Measurements from ENCODE around the gene DCAF6.

- no peak for TF ChIP-seq NFRKB (IDR thresholded peaks at IDR 0.05)
- TF ChIP-seq PKNOX1 (IDR thresholded peaks at IDR 0.05) = no peak
- TF ChIP-seq SP1 (IDR thresholded peaks at IDR 0.05) = no peak
- no peak for TF ChIP-seq ARNT (IDR thresholded peaks at IDR 0.05)
- TF ChIP-seq FOXA1 (IDR thresholded peaks at IDR 0.05) = no peak
- TF ChIP-seq BHLHE40 (IDR thresholded peaks at IDR 0.05; ENCODE audit: borderline replicate concordance) = no peak
- TF ChIP-seq HDGF (IDR thresholded peaks at IDR 0.05; ENCODE audit: borderline replicate concordance) = no peak
- no peak for TF ChIP-seq FOXK2 (IDR thresholded peaks at IDR 0.05)
- no peak for TF ChIP-seq ELF4 (IDR thresholded peaks at IDR 0.05)
- TF ChIP-seq FOXM1 (IDR thresholded peaks at IDR 0.05; ENCODE audit: borderline replicate concordance) = no peak
- TF ChIP-seq TARDBP (IDR thresholded peaks at IDR 0.05) = no peak
These were observed 35.6 kb upstream of the DCAF6 start for GRCh38 chr1:167900907-167901306.

Data from HEK293T (cell line).